ENCODE measurements around the gene MGAT4A. TPM values are rescaled to one million over a fixed set of nuclear protein-coding genes. Genes with fewer than 3 reads are reported as not detected.

The MGAT4A gene
- total RNA-seq, 4 donors from 2014 or later = 6.4 to 13.8 (median 11.7) TPM

- Histone ChIP-seq H3K4me1 (peaks cover 20% of the 10 kb centered on the region), H3K27me3 (no peaks in the 10 kb centered on the region), H3K4me3 (no peak overlapping the region), H3K9me3 (no peaks in the 10 kb centered on the region), H3K36me3 (no peaks in the 10 kb centered on the region), H3K27ac (no peak overlapping the region)
- TF ChIP-seq CTCF (IDR thresholded peaks at IDR 0.05) (no peak), EP300 (IDR thresholded peaks at IDR 0.05) (no peak), POLR2AphosphoS5 (IDR thresholded peaks at IDR 0.05) (no peak), POLR2A (IDR thresholded peaks at IDR 0.05) (no peak)
- DNase-seq (ENCODE audit: low spot score in 2 of 2) = no peak
- WGBS = 88% methylated on average over 4 of the region's 4 CpGs
These were observed 33.6 kb upstream of the MGAT4A start for GRCh38 chr2:98764499-98764898.

GRCh38 chr2:98763209-98763951 lies 32.4 kb upstream of the MGAT4A start:
- Histone ChIP-seq H3K4me1 (peaks cover 19% of the 10 kb centered on the region), H3K4me3 (no peak overlapping the region), H3K9me3 (no peaks in the 10 kb centered on the region), H3K36me3 (no peaks in the 10 kb centered on the region), H3K27ac (no peak overlapping the region), H3K27me3 (no peaks in the 10 kb centered on the region)
- WGBS = 73% methylated on average over 6 of the region's 6 CpGs
- no peak for DNase-seq (ENCODE audit: low spot score in 2 of 2)
- no peak for TF ChIP-seq EP300 (IDR thresholded peaks at IDR 0.05)
- TF ChIP-seq POLR2AphosphoS5 (IDR thresholded peaks at IDR 0.05) = no peak
- TF ChIP-seq CTCF (IDR thresholded peaks at IDR 0.05) = no peak
- no peak for TF ChIP-seq POLR2A (IDR thresholded peaks at IDR 0.05)

- Histone ChIP-seq H3K36me3 (no peaks in the 10 kb centered on the region), H3K27ac (no peak overlapping the region), H3K27me3 (no peaks in the 10 kb centered on the region), H3K4me3 (no peak overlapping the region), H3K9me3 (no peaks in the 10 kb centered on the region), H3K4me1 (peaks cover 29% of the 10 kb centered on the region)
- no peak for DNase-seq (ENCODE audit: low spot score in 2 of 2)
- 87% methylated on average over 6 of the region's 6 CpGs for whole genome bisulfite sequencing
- TF ChIP-seq POLR2AphosphoS5 (IDR thresholded peaks at IDR 0.05) = no peak
- TF ChIP-seq POLR2A (IDR thresholded peaks at IDR 0.05) = no peak
These were observed 31.0 kb upstream of the MGAT4A start for GRCh38 chr2:98761909-98762308.

- peak overlapping the region; percentile 9 for H3K27ac ChIP-seq
- no peaks in the 10 kb centered on the region for H3K36me3 ChIP-seq
- no peak overlapping the region for H3K4me3 ChIP-seq
- peaks cover 29% of the 10 kb centered on the region for H3K4me1 ChIP-seq
- H3K27me3 ChIP-seq = no peaks in the 10 kb centered on the region
- whole genome bisulfite sequencing = 61% methylated on average over 9 of the region's 9 CpGs
- no peak for DNase-seq (ENCODE audit: low spot score in 2 of 2)
- TF ChIP-seq EP300 (IDR thresholded peaks at IDR 0.05) (no peak), POLR2A (IDR thresholded peaks at IDR 0.05) (no peak), POLR2AphosphoS5 (IDR thresholded peaks at IDR 0.05) (no peak), CTCF (IDR thresholded peaks at IDR 0.05) (no peak)
- no peaks in the 10 kb centered on the region for H3K9me3 ChIP-seq
These were observed 30.4 kb upstream of the MGAT4A start for GRCh38 chr2:98761267-98761781.

- no peaks in the 10 kb centered on the region for H3K27me3 ChIP-seq
- TF ChIP-seq POLR2A (IDR thresholded peaks at IDR 0.05) (no peak), EP300 (IDR thresholded peaks at IDR 0.05) (no peak), CTCF (IDR thresholded peaks at IDR 0.05) (no peak), POLR2AphosphoS5 (IDR thresholded peaks at IDR 0.05) (no peak)
- no peak for DNase-seq (ENCODE audit: low spot score in 2 of 2)
- peaks cover 29% of the 10 kb centered on the region for H3K4me1 ChIP-seq
- no peaks in the 10 kb centered on the region for H3K36me3 ChIP-seq
- WGBS = 82% methylated on average over 5 of the region's 6 CpGs
- no peaks in the 10 kb centered on the region for H3K9me3 ChIP-seq
- no peak overlapping the region for H3K4me3 ChIP-seq
- no peak overlapping the region for H3K27ac ChIP-seq
These were observed 29.1 kb upstream of the MGAT4A start for GRCh38 chr2:98759827-98760625.

All from suprapubic skin (tissue), 4 donors.